Measurements from ENCODE around the gene IL31RA. TPM values are rescaled to one million over a fixed set of nuclear protein-coding genes. Genes with fewer than 3 reads are reported as not detected.

IL31RA gene
- total and polyA plus RNA-seq, 2 donors from 2014 or later, result 0.44 TPM; not detected in 1

DNA sequence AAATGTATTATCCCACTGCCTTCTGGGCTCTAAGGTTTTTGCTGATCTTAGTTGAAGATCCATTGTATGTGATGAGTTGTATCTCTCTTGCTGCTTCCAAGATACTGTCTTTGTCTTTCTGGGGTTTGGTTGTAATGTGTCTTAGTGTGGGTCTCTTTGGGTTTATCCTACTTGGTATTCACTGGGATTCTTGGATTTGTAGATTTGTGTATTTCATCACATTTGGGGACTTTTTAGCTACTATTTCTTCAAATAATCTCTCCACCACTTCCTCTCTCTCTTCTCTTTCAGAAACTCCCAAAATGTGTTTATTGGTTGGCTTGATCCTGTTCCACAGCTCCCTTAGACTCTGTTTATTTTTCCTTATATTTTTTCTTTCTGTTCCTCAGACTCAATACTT, 26.5 kb downstream of the IL31RA start:
- intact Hi-C loops (cut with DNase I), result no loop called here
- DNase-seq, result no peak
- no peak overlapping the region for H3K9ac ChIP-seq (ENCODE audit: low read length in 3 of 3)

DNA sequence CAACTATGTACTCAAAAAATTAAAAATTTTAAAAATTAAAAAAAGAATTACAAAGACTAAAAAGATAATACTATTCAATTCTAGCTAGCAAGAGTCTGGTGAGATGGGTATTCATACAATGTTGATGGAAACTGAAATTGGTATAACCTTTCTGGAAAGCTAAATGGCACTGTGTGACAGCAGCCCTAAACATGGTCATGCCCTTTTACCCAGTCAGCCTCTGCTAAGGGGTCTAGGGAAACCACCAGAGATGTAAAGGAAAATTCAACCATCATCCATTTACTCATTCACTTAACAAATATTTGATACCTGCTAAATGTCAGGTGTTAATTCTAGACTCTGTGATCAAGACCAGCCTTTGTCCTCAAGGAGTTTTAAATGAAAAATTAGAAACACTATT, 29.3 kb downstream of the IL31RA start:
- H3K9ac ChIP-seq (ENCODE audit: low read length in 3 of 3), result no peak overlapping the region
- H3K27ac ChIP-seq (ENCODE audit: low read depth in 2 of 2, low read length in 2 of 2), result no peak overlapping the region
- no peaks in the 10 kb centered on the region for H3K36me3 ChIP-seq (ENCODE audit: control insufficient read depth in 2 of 3, insufficient read depth in 3 of 3, low read length in 3 of 3)
- no peaks in the 10 kb centered on the region for H3K27me3 ChIP-seq (ENCODE audit: control insufficient read depth, insufficient read depth, low read length)
- H3K4me1 ChIP-seq (ENCODE audit: control insufficient read depth in 2 of 3, insufficient read depth in 2 of 3, low read depth in 1 of 3, low read length in 3 of 3), result no peaks in the 10 kb centered on the region
- intact Hi-C loops (cut with DNase I), result no loop called here
- no peaks in the 10 kb centered on the region for H3K9me3 ChIP-seq (ENCODE audit: control insufficient read depth in 2 of 3, insufficient read depth in 1 of 3, low read length in 3 of 3)
- TF ChIP-seq, protein P1, sequence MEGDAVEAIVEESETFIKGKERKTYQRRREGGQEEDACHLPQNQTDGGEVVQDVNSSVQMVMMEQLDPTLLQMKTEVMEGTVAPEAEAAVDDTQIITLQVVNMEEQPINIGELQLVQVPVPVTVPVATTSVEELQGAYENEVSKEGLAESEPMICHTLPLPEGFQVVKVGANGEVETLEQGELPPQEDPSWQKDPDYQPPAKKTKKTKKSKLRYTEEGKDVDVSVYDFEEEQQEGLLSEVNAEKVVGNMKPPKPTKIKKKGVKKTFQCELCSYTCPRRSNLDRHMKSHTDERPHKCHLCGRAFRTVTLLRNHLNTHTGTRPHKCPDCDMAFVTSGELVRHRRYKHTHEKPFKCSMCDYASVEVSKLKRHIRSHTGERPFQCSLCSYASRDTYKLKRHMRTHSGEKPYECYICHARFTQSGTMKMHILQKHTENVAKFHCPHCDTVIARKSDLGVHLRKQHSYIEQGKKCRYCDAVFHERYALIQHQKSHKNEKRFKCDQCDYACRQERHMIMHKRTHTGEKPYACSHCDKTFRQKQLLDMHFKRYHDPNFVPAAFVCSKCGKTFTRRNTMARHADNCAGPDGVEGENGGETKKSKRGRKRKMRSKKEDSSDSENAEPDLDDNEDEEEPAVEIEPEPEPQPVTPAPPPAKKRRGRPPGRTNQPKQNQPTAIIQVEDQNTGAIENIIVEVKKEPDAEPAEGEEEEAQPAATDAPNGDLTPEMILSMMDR (IDR thresholded peaks at IDR 0.05; ENCODE audit: borderline replicate concordance, extremely low read depth, insufficient read depth), result no peak
- H3K4me3 ChIP-seq (ENCODE audit: low read length in 3 of 3), result no peak overlapping the region
- DNase-seq (no peak), FAIRE-seq (no peak)

More for the DNA sequence above, 26.5 kb downstream of the IL31RA start:
- Histone ChIP-seq H3K9me3 (ENCODE audit: control insufficient read depth in 2 of 3, insufficient read depth in 1 of 3, low read length in 3 of 3) (no peaks in the 10 kb centered on the region), H3K27ac (ENCODE audit: low read depth in 2 of 2, low read length in 2 of 2) (no peak overlapping the region), H3K4me3 (ENCODE audit: low read length in 3 of 3) (no peak overlapping the region), H3K27me3 (ENCODE audit: control insufficient read depth, insufficient read depth, low read length) (no peaks in the 10 kb centered on the region), H3K36me3 (ENCODE audit: control insufficient read depth in 2 of 3, insufficient read depth in 3 of 3, low read length in 3 of 3) (no peaks in the 10 kb centered on the region), H3K4me1 (ENCODE audit: control insufficient read depth in 2 of 3, insufficient read depth in 2 of 3, low read depth in 1 of 3, low read length in 3 of 3) (no peaks in the 10 kb centered on the region)
- TF ChIP-seq, protein P1 (IDR thresholded peaks at IDR 0.05; ENCODE audit: borderline replicate concordance, extremely low read depth, insufficient read depth), result no peak
- FAIRE-seq, result no peak

DNA sequence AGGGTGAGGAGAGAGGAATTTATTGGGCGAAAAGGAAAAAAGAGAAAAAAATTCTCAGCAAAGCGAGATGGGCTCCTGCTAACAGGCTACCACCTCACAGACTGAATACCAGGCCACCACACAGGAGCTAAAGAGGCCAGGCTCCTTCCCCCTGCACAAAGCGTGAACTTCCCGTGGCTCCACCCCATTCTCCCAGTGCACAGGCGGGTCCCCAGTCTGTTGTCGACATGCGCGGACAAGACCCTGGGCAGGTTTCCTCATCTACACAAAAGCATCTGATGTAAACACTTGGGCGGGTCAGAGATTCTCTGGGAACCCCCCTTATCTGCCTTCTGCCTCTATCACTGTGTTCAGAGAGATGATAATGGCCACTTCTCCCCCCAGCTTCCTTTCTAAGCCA, 34.2 kb downstream of the IL31RA start:
- DNase-seq, result no peak
- H3K27me3 ChIP-seq (ENCODE audit: control insufficient read depth, insufficient read depth, low read length), result no peaks in the 10 kb centered on the region
- TF ChIP-seq, protein P1 (IDR thresholded peaks at IDR 0.05; ENCODE audit: borderline replicate concordance, extremely low read depth, insufficient read depth), result no peak
- no peak overlapping the region for H3K27ac ChIP-seq (ENCODE audit: low read depth in 2 of 2, low read length in 2 of 2)
- intact Hi-C loops (cut with DNase I), result no loop called here
- no peak for FAIRE-seq
- no peaks in the 10 kb centered on the region for H3K9me3 ChIP-seq (ENCODE audit: control insufficient read depth in 2 of 3, insufficient read depth in 1 of 3, low read length in 3 of 3)
- H3K36me3 ChIP-seq (ENCODE audit: control insufficient read depth in 2 of 3, insufficient read depth in 3 of 3, low read length in 3 of 3), result no peaks in the 10 kb centered on the region
- no peaks in the 10 kb centered on the region for H3K4me1 ChIP-seq (ENCODE audit: control insufficient read depth in 2 of 3, insufficient read depth in 2 of 3, low read depth in 1 of 3, low read length in 3 of 3)
- no peak overlapping the region for H3K4me3 ChIP-seq (ENCODE audit: low read length in 3 of 3)
- no peak overlapping the region for H3K9ac ChIP-seq (ENCODE audit: low read length in 3 of 3)

DNA sequence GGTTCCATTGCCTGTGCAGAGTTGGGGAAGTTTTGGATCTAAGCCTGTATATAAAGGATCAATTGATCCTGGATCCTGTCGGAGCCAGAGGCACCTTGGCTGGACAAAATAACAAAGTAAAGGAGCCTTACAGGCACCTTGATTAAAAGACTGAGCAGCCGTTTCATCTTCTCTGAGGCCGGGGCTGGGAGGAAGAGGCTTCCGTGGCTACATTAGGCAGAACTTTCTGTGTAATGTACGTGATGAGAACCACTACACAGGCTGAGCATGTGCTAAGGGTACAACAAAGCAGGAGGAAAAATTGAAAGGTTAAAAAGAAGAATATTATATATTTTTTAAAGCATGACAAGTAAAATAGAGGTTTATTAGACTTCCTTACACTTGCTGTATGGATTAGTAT, 37.0 kb downstream of the IL31RA start:
- TF ChIP-seq, protein P1 (IDR thresholded peaks at IDR 0.05; ENCODE audit: borderline replicate concordance, extremely low read depth, insufficient read depth), result no peak
- Histone ChIP-seq H3K9ac (ENCODE audit: low read length in 3 of 3) (no peak overlapping the region), H3K9me3 (ENCODE audit: control insufficient read depth in 2 of 3, insufficient read depth in 1 of 3, low read length in 3 of 3) (no peaks in the 10 kb centered on the region), H3K27me3 (ENCODE audit: control insufficient read depth, insufficient read depth, low read length) (no peaks in the 10 kb centered on the region), H3K36me3 (ENCODE audit: control insufficient read depth in 2 of 3, insufficient read depth in 3 of 3, low read length in 3 of 3) (no peaks in the 10 kb centered on the region), H3K4me1 (ENCODE audit: control insufficient read depth in 2 of 3, insufficient read depth in 2 of 3, low read depth in 1 of 3, low read length in 3 of 3) (no peaks in the 10 kb centered on the region), H3K4me3 (ENCODE audit: low read length in 3 of 3) (no peak overlapping the region), H3K27ac (ENCODE audit: low read depth in 2 of 2, low read length in 2 of 2) (no peak overlapping the region)
- intact Hi-C loops (cut with DNase I), result no loop called here
- DNase-seq, result no peak
- no peak for FAIRE-seq

All from kidney (tissue), 14 donors.